Measurements from ENCODE around the gene FGF6.

Gene FGF6

GRCh38 chr12:4445156-4446101, at the start of gene FGF6:
Gene FGF6 (minus strand): TSS chr12:4445815. CDS start chr12:4445570, 245 bp downstream.
- intact Hi-C loops (cut with micrococcal nuclease), result no loop called here
- no peaks in the 10 kb centered on the region for H3K36me3 Mint-ChIP-seq (ENCODE audit: low read depth)
- H3K27ac Mint-ChIP-seq, result peak within 1 kb of the TSS; percentile 76

GRCh38 chr12:4490973-4491372, 45.4 kb upstream of the FGF6 start:
- H3K4me1 Mint-ChIP-seq (ENCODE audit: low read depth), result no peaks in the 10 kb centered on the region

More at GRCh38 chr12:4445156-4446101, at the start of gene FGF6:
- Mint-ChIP-seq H3K4me3 (no peak within 1 kb of the TSS), H3K9me3 (no peaks in the 10 kb centered on the region), H3K27me3 (peaks cover 13% of the 10 kb centered on the region), H3K4me1 (ENCODE audit: low read depth) (peaks cover 82% of the 10 kb centered on the region)

GRCh38 chr12:4489556-4489955, 43.9 kb upstream of the FGF6 start:
- no peaks in the 10 kb centered on the region for H3K9me3 Mint-ChIP-seq
- intact Hi-C loops (cut with micrococcal nuclease), result no loop called here
- peaks cover 41% of the 10 kb centered on the region for H3K36me3 Mint-ChIP-seq (ENCODE audit: low read depth)
- no peak overlapping the region for H3K27ac Mint-ChIP-seq
- H3K4me3 Mint-ChIP-seq, result no peak overlapping the region
- H3K27me3 Mint-ChIP-seq, result no peaks in the 10 kb centered on the region
- H3K4me1 Mint-ChIP-seq (ENCODE audit: low read depth), result peaks cover 6% of the 10 kb centered on the region

More at GRCh38 chr12:4490973-4491372, 45.4 kb upstream of the FGF6 start:
- H3K36me3 Mint-ChIP-seq (ENCODE audit: low read depth), result peaks cover 41% of the 10 kb centered on the region
- H3K27me3 Mint-ChIP-seq, result no peaks in the 10 kb centered on the region
- H3K9me3 Mint-ChIP-seq, result no peaks in the 10 kb centered on the region
- no peak overlapping the region for H3K4me3 Mint-ChIP-seq
- H3K27ac Mint-ChIP-seq, result no peak overlapping the region
- intact Hi-C loops (cut with micrococcal nuclease), result no loop called here

GRCh38 chr12:4486980-4487379, 41.4 kb upstream of the FGF6 start:
- intact Hi-C loops (cut with micrococcal nuclease), result no loop called here
- Mint-ChIP-seq H3K36me3 (ENCODE audit: low read depth) (peaks cover 41% of the 10 kb centered on the region), H3K27me3 (peaks cover 3% of the 10 kb centered on the region), H3K4me3 (no peak overlapping the region), H3K9me3 (no peaks in the 10 kb centered on the region), H3K27ac (no peak overlapping the region), H3K4me1 (ENCODE audit: low read depth) (peaks cover 23% of the 10 kb centered on the region)

- intact Hi-C loops (cut with micrococcal nuclease), result no loop called here
- no peak overlapping the region for H3K27ac Mint-ChIP-seq
- no peaks in the 10 kb centered on the region for H3K9me3 Mint-ChIP-seq
- peaks cover 23% of the 10 kb centered on the region for H3K4me1 Mint-ChIP-seq (ENCODE audit: low read depth)
- H3K27me3 Mint-ChIP-seq, result peaks cover 6% of the 10 kb centered on the region
- peaks cover 40% of the 10 kb centered on the region for H3K36me3 Mint-ChIP-seq (ENCODE audit: low read depth)
- H3K4me3 Mint-ChIP-seq, result no peak overlapping the region
These were observed 40.6 kb upstream of the FGF6 start for GRCh38 chr12:4486049-4486699.

- Mint-ChIP-seq H3K4me1 (ENCODE audit: low read depth) (peaks cover 23% of the 10 kb centered on the region), H3K27ac (no peak overlapping the region), H3K9me3 (peaks cover 19% of the 10 kb centered on the region), H3K36me3 (ENCODE audit: low read depth) (peaks cover 35% of the 10 kb centered on the region), H3K27me3 (peaks cover 12% of the 10 kb centered on the region), H3K4me3 (no peak overlapping the region)
- intact Hi-C loops (cut with micrococcal nuclease), result no loop called here
These were observed 38.5 kb upstream of the FGF6 start for GRCh38 chr12:4483885-4484823.

GRCh38 chr12:4482936-4483335, 37.3 kb upstream of the FGF6 start:
- no peak overlapping the region for H3K27ac Mint-ChIP-seq
- intact Hi-C loops (cut with micrococcal nuclease), result no loop called here
- H3K4me1 Mint-ChIP-seq (ENCODE audit: low read depth), result peaks cover 24% of the 10 kb centered on the region
- peaks cover 31% of the 10 kb centered on the region for H3K9me3 Mint-ChIP-seq
- H3K27me3 Mint-ChIP-seq, result peaks cover 15% of the 10 kb centered on the region
- H3K4me3 Mint-ChIP-seq, result no peak overlapping the region
- H3K36me3 Mint-ChIP-seq (ENCODE audit: low read depth), result peaks cover 35% of the 10 kb centered on the region

- intact Hi-C loops (cut with micrococcal nuclease), result no loop called here
- Mint-ChIP-seq H3K4me1 (ENCODE audit: low read depth) (peaks cover 40% of the 10 kb centered on the region), H3K27me3 (peaks cover 40% of the 10 kb centered on the region), H3K9me3 (peaks cover 39% of the 10 kb centered on the region), H3K36me3 (ENCODE audit: low read depth) (peaks cover 36% of the 10 kb centered on the region), H3K4me3 (no peak overlapping the region), H3K27ac (no peak overlapping the region)
These were observed 33.3 kb upstream of the FGF6 start for GRCh38 chr12:4478933-4479332.

GRCh38 chr12:4477129-4477528, 31.5 kb upstream of the FGF6 start:
- Mint-ChIP-seq H3K4me1 (ENCODE audit: low read depth) (peaks cover 45% of the 10 kb centered on the region), H3K36me3 (ENCODE audit: low read depth) (peaks cover 36% of the 10 kb centered on the region), H3K27me3 (peaks cover 41% of the 10 kb centered on the region), H3K4me3 (no peak overlapping the region), H3K27ac (no peak overlapping the region), H3K9me3 (peaks cover 39% of the 10 kb centered on the region)
- intact Hi-C loops (cut with micrococcal nuclease), result no loop called here

GRCh38 chr12:4472046-4472445, 26.4 kb upstream of the FGF6 start:
- peaks cover 40% of the 10 kb centered on the region for H3K27me3 Mint-ChIP-seq
- H3K36me3 Mint-ChIP-seq (ENCODE audit: low read depth), result peaks cover 2% of the 10 kb centered on the region

GRCh38 chr12:4471256-4471655, 25.6 kb upstream of the FGF6 start:
- H3K36me3 Mint-ChIP-seq (ENCODE audit: low read depth), result no peaks in the 10 kb centered on the region
- no peaks in the 10 kb centered on the region for H3K9me3 Mint-ChIP-seq
- intact Hi-C loops (cut with micrococcal nuclease), result no loop called here
- H3K4me3 Mint-ChIP-seq, result no peak overlapping the region
- peak overlapping the region; percentile 79 for H3K27ac Mint-ChIP-seq
- peaks cover 38% of the 10 kb centered on the region for H3K27me3 Mint-ChIP-seq
- H3K4me1 Mint-ChIP-seq (ENCODE audit: low read depth), result peaks cover 42% of the 10 kb centered on the region

More at GRCh38 chr12:4472046-4472445, 26.4 kb upstream of the FGF6 start:
- Mint-ChIP-seq H3K9me3 (no peaks in the 10 kb centered on the region), H3K4me1 (ENCODE audit: low read depth) (peaks cover 48% of the 10 kb centered on the region), H3K4me3 (no peak overlapping the region), H3K27ac (peak overlapping the region; percentile 79)
- intact Hi-C loops (cut with micrococcal nuclease), result loop anchor here (2.0 kb wide), 1 partner anchor 37 kb away; no protein-coding TSS in a partner anchor

- Mint-ChIP-seq H3K27ac (no peak overlapping the region), H3K9me3 (no peaks in the 10 kb centered on the region), H3K4me1 (ENCODE audit: low read depth) (peaks cover 42% of the 10 kb centered on the region), H3K27me3 (peaks cover 34% of the 10 kb centered on the region), H3K36me3 (ENCODE audit: low read depth) (no peaks in the 10 kb centered on the region), H3K4me3 (no peak overlapping the region)
- intact Hi-C loops (cut with micrococcal nuclease), result loop anchor here (2.0 kb wide), 1 partner anchor 14 kb away; no protein-coding TSS in a partner anchor
These were observed 23.4 kb upstream of the FGF6 start for GRCh38 chr12:4468994-4469393.

- no peak overlapping the region for H3K4me3 Mint-ChIP-seq
- H3K4me1 Mint-ChIP-seq (ENCODE audit: low read depth), result peaks cover 26% of the 10 kb centered on the region
- no peak overlapping the region for H3K27ac Mint-ChIP-seq
- H3K9me3 Mint-ChIP-seq, result no peaks in the 10 kb centered on the region
- H3K36me3 Mint-ChIP-seq (ENCODE audit: low read depth), result no peaks in the 10 kb centered on the region
- H3K27me3 Mint-ChIP-seq, result peaks cover 38% of the 10 kb centered on the region
- intact Hi-C loops (cut with micrococcal nuclease), result no loop called here
These were observed 15.1 kb upstream of the FGF6 start for GRCh38 chr12:4460761-4461160.
